Measurements from ENCODE around the gene TXNDC16. TPM values are rescaled to one million over a fixed set of nuclear protein-coding genes. Genes with fewer than 3 reads are reported as not detected.

TXNDC16 gene
- total RNA-seq, 1 experiment from 2014 or later = 10.9 TPM

DNA sequence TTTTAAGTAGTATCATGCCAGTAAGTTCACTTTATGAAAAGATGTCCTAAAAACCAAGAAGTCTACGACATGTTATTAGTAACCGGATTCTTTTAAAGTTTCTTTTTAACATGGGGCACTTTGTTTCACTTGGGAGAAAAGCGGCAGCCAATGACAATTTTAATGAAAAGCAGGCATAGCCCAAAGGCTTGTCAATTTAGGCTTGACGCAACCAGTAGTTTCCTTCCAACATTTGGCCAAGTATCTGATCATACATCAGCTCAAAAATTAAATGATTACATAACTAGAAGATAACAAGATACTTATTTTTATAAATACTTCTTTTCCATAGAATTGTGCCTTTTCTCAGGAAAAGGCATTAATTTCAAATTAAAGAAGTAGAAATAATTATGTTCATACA lies 112.8 kb downstream of the TXNDC16 start:
- no peaks in the 10 kb centered on the region for H3K36me3 Mint-ChIP-seq
- TF ChIP-seq ZSCAN18 (CRISPR knock-in tag; IDR thresholded peaks at IDR 0.05) (no peak), SP1 (CRISPR knock-in tag; conservative IDR thresholded peaks at IDR 0.05) (no peak), IRF2 (CRISPR knock-in tag; IDR thresholded peaks at IDR 0.05; ENCODE audit: borderline replicate concordance, low read depth) (no peak), TEAD4 (CRISPR knock-in tag; IDR thresholded peaks at IDR 0.05) (no peak), CDX4 (CRISPR knock-in tag; IDR thresholded peaks at IDR 0.05; ENCODE audit: borderline replicate concordance) (no peak), JUN (CRISPR knock-in tag; IDR thresholded peaks at IDR 0.05) (no peak), ATF1 (CRISPR knock-in tag; IDR thresholded peaks at IDR 0.05) (no peak), ZNF512 (CRISPR knock-in tag; IDR thresholded peaks at IDR 0.05; ENCODE audit: borderline replicate concordance) (no peak), ZNF121 (CRISPR knock-in tag; IDR thresholded peaks at IDR 0.05) (no peak)
- TF ChIP-seq, protein P1, sequence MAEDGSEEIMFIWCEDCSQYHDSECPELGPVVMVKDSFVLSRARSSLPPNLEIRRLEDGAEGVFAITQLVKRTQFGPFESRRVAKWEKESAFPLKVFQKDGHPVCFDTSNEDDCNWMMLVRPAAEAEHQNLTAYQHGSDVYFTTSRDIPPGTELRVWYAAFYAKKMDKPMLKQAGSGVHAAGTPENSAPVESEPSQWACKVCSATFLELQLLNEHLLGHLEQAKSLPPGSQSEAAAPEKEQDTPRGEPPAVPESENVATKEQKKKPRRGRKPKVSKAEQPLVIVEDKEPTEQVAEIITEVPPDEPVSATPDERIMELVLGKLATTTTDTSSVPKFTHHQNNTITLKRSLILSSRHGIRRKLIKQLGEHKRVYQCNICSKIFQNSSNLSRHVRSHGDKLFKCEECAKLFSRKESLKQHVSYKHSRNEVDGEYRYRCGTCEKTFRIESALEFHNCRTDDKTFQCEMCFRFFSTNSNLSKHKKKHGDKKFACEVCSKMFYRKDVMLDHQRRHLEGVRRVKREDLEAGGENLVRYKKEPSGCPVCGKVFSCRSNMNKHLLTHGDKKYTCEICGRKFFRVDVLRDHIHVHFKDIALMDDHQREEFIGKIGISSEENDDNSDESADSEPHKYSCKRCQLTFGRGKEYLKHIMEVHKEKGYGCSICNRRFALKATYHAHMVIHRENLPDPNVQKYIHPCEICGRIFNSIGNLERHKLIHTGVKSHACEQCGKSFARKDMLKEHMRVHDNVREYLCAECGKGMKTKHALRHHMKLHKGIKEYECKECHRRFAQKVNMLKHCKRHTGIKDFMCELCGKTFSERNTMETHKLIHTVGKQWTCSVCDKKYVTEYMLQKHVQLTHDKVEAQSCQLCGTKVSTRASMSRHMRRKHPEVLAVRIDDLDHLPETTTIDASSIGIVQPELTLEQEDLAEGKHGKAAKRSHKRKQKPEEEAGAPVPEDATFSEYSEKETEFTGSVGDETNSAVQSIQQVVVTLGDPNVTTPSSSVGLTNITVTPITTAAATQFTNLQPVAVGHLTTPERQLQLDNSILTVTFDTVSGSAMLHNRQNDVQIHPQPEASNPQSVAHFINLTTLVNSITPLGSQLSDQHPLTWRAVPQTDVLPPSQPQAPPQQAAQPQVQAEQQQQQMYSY (CRISPR knock-in tag; IDR thresholded peaks at IDR 0.05) = no peak
- H3K4me1 Mint-ChIP-seq = no peaks in the 10 kb centered on the region
- H3K9me3 Mint-ChIP-seq = no peaks in the 10 kb centered on the region
- ATAC-seq (no peak), DNase-seq (ENCODE audit: low spot score) (no peak)
- H3K27ac Mint-ChIP-seq = no peak overlapping the region
- no peak overlapping the region for H3K4me3 Mint-ChIP-seq
- POLR2A ChIA-PET = no interaction called here
- CTCF ChIA-PET = no interaction called here
- no peaks in the 10 kb centered on the region for H3K27me3 Mint-ChIP-seq (ENCODE audit: low read depth)

GRCh38 chr14:52434955-52435354 lies 117.3 kb downstream of the TXNDC16 start:
- Mint-ChIP-seq H3K9me3 (no peaks in the 10 kb centered on the region), H3K27ac (no peak overlapping the region), H3K4me1 (no peaks in the 10 kb centered on the region), H3K27me3 (ENCODE audit: low read depth) (no peaks in the 10 kb centered on the region), H3K4me3 (no peak overlapping the region), H3K36me3 (no peaks in the 10 kb centered on the region)
- ChIA-PET CTCF (interaction anchor here (0.6 to 0.7 kb wide), 3 partner anchors 174 to 1552 kb away, joined by 3 to 4 read pairs (median 3); no protein-coding TSS in a partner anchor), POLR2A (no interaction called here)
- no peak for TF ChIP-seq JAZF1 (CRISPR knock-in tag; IDR thresholded peaks at IDR 0.05)
- TF ChIP-seq JUN (CRISPR knock-in tag; IDR thresholded peaks at IDR 0.05) = no peak
- TF ChIP-seq E2F4 (CRISPR knock-in tag; IDR thresholded peaks at IDR 0.05; ENCODE audit: borderline replicate concordance, low read depth) = no peak
- no peak for TF ChIP-seq FOXK1 (CRISPR knock-in tag; IDR thresholded peaks at IDR 0.05)
- no peak for TF ChIP-seq HMGXB4 (CRISPR knock-in tag; IDR thresholded peaks at IDR 0.05)
- TF ChIP-seq ZNF121 (CRISPR knock-in tag; IDR thresholded peaks at IDR 0.05) = no peak
- TF ChIP-seq, protein P2, sequence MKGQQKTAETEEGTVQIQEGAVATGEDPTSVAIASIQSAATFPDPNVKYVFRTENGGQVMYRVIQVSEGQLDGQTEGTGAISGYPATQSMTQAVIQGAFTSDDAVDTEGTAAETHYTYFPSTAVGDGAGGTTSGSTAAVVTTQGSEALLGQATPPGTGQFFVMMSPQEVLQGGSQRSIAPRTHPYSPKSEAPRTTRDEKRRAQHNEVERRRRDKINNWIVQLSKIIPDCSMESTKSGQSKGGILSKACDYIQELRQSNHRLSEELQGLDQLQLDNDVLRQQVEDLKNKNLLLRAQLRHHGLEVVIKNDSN (CRISPR knock-in tag; IDR thresholded peaks at IDR 0.05) = no peak
- TF ChIP-seq FOXJ3 (CRISPR knock-in tag; IDR thresholded peaks at IDR 0.05; ENCODE audit: borderline replicate concordance) = no peak
- TF ChIP-seq IRF2 (CRISPR knock-in tag; IDR thresholded peaks at IDR 0.05; ENCODE audit: borderline replicate concordance, low read depth) = no peak
- TF ChIP-seq CREB1 (CRISPR knock-in tag; IDR thresholded peaks at IDR 0.05) = no peak
- TF ChIP-seq RELA (CRISPR knock-in tag; IDR thresholded peaks at IDR 0.05; ENCODE audit: borderline replicate concordance) = no peak
- TF ChIP-seq MLX (CRISPR knock-in tag; IDR thresholded peaks at IDR 0.05) = no peak
- no peak for TF ChIP-seq FOXP1 (CRISPR knock-in tag; IDR thresholded peaks at IDR 0.05; ENCODE audit: borderline replicate concordance)
- TF ChIP-seq ZNF219 (CRISPR knock-in tag; IDR thresholded peaks at IDR 0.05; ENCODE audit: borderline replicate concordance) = no peak
- no peak for DNase-seq (ENCODE audit: low spot score)
- no peak for ATAC-seq
